ENCODE results near the gene ZNF451.
A peak's percentile ranks its signal among the peaks of the same experiment; 100 is the strongest.

The ZNF451 gene

GRCh38 chr6:57064809-57065208, 25.2 kb upstream of the ZNF451 start:
- H3K4me3 ChIP-seq (ENCODE audit: low read depth, low read length), result no peak overlapping the region
- peak; percentile 24 for DNase-seq (ENCODE audit: low read depth, low spot score)
- TF ChIP-seq, protein P1, sequence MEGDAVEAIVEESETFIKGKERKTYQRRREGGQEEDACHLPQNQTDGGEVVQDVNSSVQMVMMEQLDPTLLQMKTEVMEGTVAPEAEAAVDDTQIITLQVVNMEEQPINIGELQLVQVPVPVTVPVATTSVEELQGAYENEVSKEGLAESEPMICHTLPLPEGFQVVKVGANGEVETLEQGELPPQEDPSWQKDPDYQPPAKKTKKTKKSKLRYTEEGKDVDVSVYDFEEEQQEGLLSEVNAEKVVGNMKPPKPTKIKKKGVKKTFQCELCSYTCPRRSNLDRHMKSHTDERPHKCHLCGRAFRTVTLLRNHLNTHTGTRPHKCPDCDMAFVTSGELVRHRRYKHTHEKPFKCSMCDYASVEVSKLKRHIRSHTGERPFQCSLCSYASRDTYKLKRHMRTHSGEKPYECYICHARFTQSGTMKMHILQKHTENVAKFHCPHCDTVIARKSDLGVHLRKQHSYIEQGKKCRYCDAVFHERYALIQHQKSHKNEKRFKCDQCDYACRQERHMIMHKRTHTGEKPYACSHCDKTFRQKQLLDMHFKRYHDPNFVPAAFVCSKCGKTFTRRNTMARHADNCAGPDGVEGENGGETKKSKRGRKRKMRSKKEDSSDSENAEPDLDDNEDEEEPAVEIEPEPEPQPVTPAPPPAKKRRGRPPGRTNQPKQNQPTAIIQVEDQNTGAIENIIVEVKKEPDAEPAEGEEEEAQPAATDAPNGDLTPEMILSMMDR (IDR thresholded peaks at IDR 0.05; ENCODE audit: low read depth, low read length), result no peak
- in situ Hi-C loops (cut with HindIII; ENCODE audit: low sequenced_read_pairs), result no loop called here

DNA sequence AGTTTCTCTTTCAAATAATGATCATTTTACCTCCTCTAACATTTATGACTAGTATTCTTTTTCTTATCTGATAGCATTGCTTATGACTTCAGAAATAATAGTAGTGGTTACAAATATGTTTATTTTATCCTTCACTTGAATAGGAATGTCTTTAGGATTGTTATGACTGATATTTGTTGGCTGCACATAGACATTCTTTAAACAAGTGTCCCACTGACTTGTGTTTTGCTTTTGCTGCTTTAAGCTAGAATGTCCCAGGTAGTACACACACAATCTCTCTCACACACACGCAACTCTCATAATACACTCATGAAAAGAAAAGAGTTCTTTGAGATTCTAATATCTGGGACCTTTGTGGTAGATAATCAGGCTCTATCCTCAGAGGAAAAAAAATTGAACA, 21.9 kb upstream of the ZNF451 start:
- in situ Hi-C loops (cut with HindIII; ENCODE audit: low sequenced_read_pairs), result no loop called here
- peak; percentile 63 for DNase-seq (ENCODE audit: low read depth, low spot score)
- TF ChIP-seq, protein P1 (IDR thresholded peaks at IDR 0.05; ENCODE audit: low read depth, low read length), result no peak

GRCh38 chr6:57069228-57069627, 20.8 kb upstream of the ZNF451 start:
- in situ Hi-C loops (cut with HindIII; ENCODE audit: low sequenced_read_pairs), result no loop called here
- H3K4me3 ChIP-seq (ENCODE audit: low read depth, low read length), result no peak overlapping the region
- DNase-seq (ENCODE audit: low read depth, low spot score), result no peak
- TF ChIP-seq, protein P1 (IDR thresholded peaks at IDR 0.05; ENCODE audit: low read depth, low read length), result no peak

More for the DNA sequence above, 21.9 kb upstream of the ZNF451 start:
- no peak overlapping the region for H3K4me3 ChIP-seq (ENCODE audit: low read depth, low read length)

DNA sequence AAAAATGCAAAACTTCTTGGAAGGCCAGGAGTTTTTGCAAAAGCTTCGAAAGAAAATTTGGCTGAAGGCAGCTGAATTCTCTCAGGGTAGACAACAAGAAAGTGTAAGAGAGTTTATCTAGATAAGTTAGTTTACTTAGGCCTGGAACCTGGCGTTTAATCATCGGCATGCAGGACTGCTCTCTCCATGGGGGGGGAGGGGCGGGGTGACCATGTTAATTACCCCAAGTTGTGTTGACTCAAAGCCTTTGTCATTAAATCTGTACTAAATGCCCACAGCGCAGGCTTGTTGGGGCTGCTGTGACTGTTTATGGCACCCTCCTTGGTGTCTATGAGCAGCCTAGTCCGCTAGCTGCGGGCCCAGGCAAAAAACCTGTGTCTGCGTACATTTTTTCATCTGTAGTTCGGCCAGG, 20.1 kb upstream of the ZNF451 start:
- no peak for DNase-seq (ENCODE audit: low read depth, low spot score)
- TF ChIP-seq, protein P1 (IDR thresholded peaks at IDR 0.05; ENCODE audit: low read depth, low read length), result no peak
- H3K4me3 ChIP-seq (ENCODE audit: low read depth, low read length), result no peak overlapping the region
- in situ Hi-C loops (cut with HindIII; ENCODE audit: low sequenced_read_pairs), result no loop called here

DNA sequence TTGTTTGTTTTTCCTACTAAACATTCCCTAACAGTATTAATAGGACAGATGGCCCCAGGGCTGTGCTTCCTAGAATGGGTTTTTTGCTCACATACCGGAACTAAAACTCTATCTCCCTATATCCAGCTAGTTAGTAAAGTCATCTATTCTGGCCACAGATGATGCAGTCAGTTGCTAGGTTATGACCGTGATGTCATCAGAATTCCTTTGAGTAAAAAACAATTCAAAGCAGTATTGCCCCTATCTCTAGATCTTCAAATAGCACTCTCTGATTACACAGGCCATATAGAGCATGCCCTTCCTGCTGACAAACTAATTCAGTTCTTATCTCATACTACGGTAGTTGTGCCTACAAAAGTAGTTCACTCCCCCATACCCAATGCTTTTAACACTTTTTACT, 17.9 kb upstream of the ZNF451 start:
- in situ Hi-C loops (cut with HindIII; ENCODE audit: low sequenced_read_pairs), result no loop called here
- no peak for DNase-seq (ENCODE audit: low read depth, low spot score)
- TF ChIP-seq, protein P1 (IDR thresholded peaks at IDR 0.05; ENCODE audit: low read depth, low read length), result no peak
- H3K4me3 ChIP-seq (ENCODE audit: low read depth, low read length), result no peak overlapping the region

DNA sequence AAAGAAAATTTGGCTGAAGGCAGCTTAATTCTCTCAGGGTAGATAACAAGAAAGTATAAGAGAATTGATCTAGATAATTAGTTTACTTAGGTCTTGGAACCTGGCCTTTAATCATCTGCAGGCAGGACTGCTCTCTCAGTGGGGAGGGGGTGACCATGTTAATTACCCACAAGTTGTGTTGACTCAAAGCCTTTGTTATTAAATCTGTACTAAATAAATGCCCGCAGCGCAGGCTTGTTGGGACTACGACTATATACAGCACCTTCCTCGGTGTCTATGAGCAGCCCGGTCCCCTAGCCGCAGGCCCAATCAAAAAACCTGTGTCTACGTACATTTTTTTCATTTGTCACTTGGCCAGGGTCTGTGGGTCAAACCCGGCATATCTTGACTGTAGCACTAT, 15.6 kb upstream of the ZNF451 start:
- TF ChIP-seq, protein P1 (IDR thresholded peaks at IDR 0.05; ENCODE audit: low read depth, low read length), result no peak
- no peak for DNase-seq (ENCODE audit: low read depth, low spot score)

DNA sequence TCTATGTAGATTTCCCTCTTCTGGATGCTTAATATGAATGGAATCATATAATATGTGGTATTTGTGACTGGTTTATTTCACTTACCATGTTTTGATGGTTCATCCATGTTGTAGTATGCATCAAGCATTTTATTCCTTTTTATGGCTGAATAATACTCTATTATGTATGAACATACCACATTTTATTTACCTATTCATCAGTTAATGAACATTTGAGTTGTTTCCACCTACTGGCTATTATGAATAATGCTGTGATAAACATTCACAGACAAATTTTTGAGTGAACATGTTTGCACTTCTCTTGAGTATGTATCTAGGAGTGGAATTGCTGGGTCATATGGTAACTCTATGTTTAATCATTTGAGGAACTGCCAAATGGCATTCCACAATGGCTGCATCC, 14.9 kb upstream of the ZNF451 start:
- in situ Hi-C loops (cut with HindIII; ENCODE audit: low sequenced_read_pairs), result no loop called here
- DNase-seq (ENCODE audit: low read depth, low spot score), result no peak
- no peak overlapping the region for H3K4me3 ChIP-seq (ENCODE audit: low read depth, low read length)

More for the DNA sequence above, 15.6 kb upstream of the ZNF451 start:
- in situ Hi-C loops (cut with HindIII; ENCODE audit: low sequenced_read_pairs), result no loop called here
- no peak overlapping the region for H3K4me3 ChIP-seq (ENCODE audit: low read depth, low read length)

More for the DNA sequence above, 14.9 kb upstream of the ZNF451 start:
- TF ChIP-seq, protein P1 (IDR thresholded peaks at IDR 0.05; ENCODE audit: low read depth, low read length), result no peak
